ENCODE data around the gene ADGRG2.
"Not testable (repeated sequence)": the region's sequence is repeated elsewhere in the genome, so short reads cannot be mapped to it uniquely, and the experiment has no call there.

ADGRG2 gene

DNA sequence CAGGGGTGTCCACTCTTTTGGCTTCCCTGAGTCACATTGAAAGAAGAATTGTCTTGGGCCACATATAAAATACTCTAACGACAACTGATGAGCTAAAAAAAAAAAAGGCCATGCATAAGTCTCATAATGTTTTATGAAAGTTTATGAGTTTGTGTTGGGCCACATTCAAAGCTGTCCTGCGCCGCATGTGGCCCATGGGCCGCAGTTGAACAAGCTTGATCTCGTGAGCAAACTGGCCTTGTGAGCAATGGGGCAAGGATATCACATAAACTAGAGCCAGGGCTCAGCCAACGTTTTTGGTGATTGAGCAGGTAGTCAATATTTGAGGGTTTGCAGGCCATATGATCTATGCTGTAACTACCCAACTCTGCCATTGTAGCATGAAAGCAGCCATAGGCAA is 93.7 kb downstream of the ADGRG2 start:
- no peak overlapping the region for H3K4me3 ChIP-seq (ENCODE audit: low read depth, low read length)
- DNase-seq (ENCODE audit: low read depth, low spot score): no peak
- TF ChIP-seq, protein P1, sequence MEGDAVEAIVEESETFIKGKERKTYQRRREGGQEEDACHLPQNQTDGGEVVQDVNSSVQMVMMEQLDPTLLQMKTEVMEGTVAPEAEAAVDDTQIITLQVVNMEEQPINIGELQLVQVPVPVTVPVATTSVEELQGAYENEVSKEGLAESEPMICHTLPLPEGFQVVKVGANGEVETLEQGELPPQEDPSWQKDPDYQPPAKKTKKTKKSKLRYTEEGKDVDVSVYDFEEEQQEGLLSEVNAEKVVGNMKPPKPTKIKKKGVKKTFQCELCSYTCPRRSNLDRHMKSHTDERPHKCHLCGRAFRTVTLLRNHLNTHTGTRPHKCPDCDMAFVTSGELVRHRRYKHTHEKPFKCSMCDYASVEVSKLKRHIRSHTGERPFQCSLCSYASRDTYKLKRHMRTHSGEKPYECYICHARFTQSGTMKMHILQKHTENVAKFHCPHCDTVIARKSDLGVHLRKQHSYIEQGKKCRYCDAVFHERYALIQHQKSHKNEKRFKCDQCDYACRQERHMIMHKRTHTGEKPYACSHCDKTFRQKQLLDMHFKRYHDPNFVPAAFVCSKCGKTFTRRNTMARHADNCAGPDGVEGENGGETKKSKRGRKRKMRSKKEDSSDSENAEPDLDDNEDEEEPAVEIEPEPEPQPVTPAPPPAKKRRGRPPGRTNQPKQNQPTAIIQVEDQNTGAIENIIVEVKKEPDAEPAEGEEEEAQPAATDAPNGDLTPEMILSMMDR (IDR thresholded peaks at IDR 0.05; ENCODE audit: low read depth, low read length): no peak
- in situ Hi-C loops (cut with HindIII; ENCODE audit: low sequenced_read_pairs): no loop called here

DNA sequence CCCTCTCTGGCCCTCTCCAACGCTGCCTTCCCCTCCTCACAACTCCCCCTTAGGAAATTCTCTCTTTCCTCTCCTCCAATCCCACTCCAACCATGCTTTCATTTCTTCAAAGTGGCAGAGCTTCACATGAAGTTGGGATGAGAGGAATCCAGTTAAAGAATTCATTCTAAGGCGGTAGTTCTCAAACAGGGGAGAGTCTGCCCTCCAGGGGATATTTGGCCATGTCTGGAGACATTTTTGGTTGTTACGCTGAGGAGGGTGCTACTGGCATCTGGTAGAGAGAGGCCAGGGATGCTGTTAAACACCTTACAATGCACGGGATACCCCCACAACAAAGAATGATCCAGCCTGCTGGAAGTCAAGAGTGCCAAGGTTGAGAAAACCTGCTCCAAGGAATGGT is 97.9 kb downstream of the ADGRG2 start:
- no peak for DNase-seq (ENCODE audit: low read depth, low spot score)
- no peak overlapping the region for H3K4me3 ChIP-seq (ENCODE audit: low read depth, low read length)
- in situ Hi-C loops (cut with HindIII; ENCODE audit: low sequenced_read_pairs): no loop called here
- TF ChIP-seq, protein P1 (IDR thresholded peaks at IDR 0.05; ENCODE audit: low read depth, low read length): no peak

DNA sequence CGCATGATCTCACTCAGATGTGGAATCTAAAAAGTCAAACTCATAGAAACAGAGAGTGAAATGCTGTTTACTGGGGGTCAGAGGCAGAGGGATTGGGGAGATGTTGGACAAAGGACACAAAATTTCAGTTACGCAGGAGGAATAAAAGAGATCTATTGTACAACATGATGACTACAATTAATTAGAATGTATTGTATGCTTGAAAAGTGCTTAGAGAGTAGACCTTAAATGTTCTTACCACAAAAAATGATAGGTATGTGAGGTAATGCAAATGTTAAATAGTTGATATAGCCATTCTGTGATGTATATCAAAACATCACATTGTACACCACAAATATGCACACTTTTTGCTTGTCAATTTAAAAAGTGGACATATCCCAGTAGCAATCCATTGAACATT is 102.3 kb downstream of the ADGRG2 start:
- no peak overlapping the region for H3K4me3 ChIP-seq (ENCODE audit: low read depth, low read length)
- in situ Hi-C loops (cut with HindIII; ENCODE audit: low sequenced_read_pairs): no loop called here
- TF ChIP-seq, protein P1 (IDR thresholded peaks at IDR 0.05; ENCODE audit: low read depth, low read length): no peak
- no peak for DNase-seq (ENCODE audit: low read depth, low spot score)

GRCh38 chrX:19017271-19017670 is 105.0 kb downstream of the ADGRG2 start:
- in situ Hi-C loops (cut with HindIII; ENCODE audit: low sequenced_read_pairs): no loop called here
- DNase-seq (ENCODE audit: low read depth, low spot score): no peak

GRCh38 chrX:19016614-19017013 is 105.7 kb downstream of the ADGRG2 start:
- in situ Hi-C loops (cut with HindIII; ENCODE audit: low sequenced_read_pairs); DNase-seq (ENCODE audit: low read depth, low spot score); H3K4me3 ChIP-seq (ENCODE audit: low read depth, low read length): not testable (repeated sequence)

More at GRCh38 chrX:19017271-19017670, 105.0 kb downstream of the ADGRG2 start:
- no peak overlapping the region for H3K4me3 ChIP-seq (ENCODE audit: low read depth, low read length)
- TF ChIP-seq, protein P1 (IDR thresholded peaks at IDR 0.05; ENCODE audit: low read depth, low read length): peak; percentile 57

- in situ Hi-C loops (cut with HindIII; ENCODE audit: low sequenced_read_pairs): no loop called here
- TF ChIP-seq, protein P1 (IDR thresholded peaks at IDR 0.05; ENCODE audit: low read depth, low read length): no peak
- DNase-seq (ENCODE audit: low read depth, low spot score): no peak
- H3K4me3 ChIP-seq (ENCODE audit: low read depth, low read length): no peak overlapping the region
These were observed 114.4 kb downstream of the ADGRG2 start for GRCh38 chrX:19007868-19008267.

DNA sequence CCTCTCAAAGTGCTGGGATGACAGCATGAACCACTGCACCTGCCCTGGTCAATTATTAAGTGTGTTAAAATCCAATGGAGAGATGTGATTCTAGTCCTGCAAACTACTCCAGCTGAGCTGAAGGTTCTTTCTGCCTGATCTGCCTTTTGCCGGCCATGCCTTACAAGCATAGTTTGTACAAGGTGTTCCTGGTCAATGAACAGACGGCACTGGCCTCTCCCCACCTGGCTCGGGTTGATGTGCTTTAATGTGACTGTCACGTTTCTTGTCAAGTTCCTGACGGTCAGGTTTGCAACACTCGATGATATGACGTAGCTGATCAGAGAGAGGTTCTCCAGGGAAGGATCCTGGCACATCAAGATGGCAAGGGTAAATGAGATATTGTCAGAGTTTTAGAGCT is 115.3 kb downstream of the ADGRG2 start:
- H3K4me3 ChIP-seq (ENCODE audit: low read depth, low read length): no peak overlapping the region
- TF ChIP-seq, protein P1 (IDR thresholded peaks at IDR 0.05; ENCODE audit: low read depth, low read length): no peak
- DNase-seq (ENCODE audit: low read depth, low spot score): no peak
- in situ Hi-C loops (cut with HindIII; ENCODE audit: low sequenced_read_pairs): no loop called here

Data from astrocyte of the spinal cord (primary cell).